T-helper 2 cell treated with Interferon-gamma antibody and Interleukin-4, amounts not matched to agents 5 μg/mL and 100 μg/mL, for 36 hours (primary cell): ENCODE results near the gene DTL.

Experiments
- DNase-seq: peaks from one replicate; pipeline ENCODE4 v3.0.0; 2021; ENCODE audit warnings: low spot score
- H3K27ac Mint-ChIP-seq: one replicate; pipeline ENCODE4 v1.8.0; 2021; ENCODE audit warnings: mild to moderate bottlenecking, mixed read lengths
- H3K27me3 Mint-ChIP-seq: one replicate; pipeline ENCODE4 v1.8.0; 2021; ENCODE audit warnings: low read depth, mixed read lengths
- H3K36me3 Mint-ChIP-seq: one replicate; pipeline ENCODE4 v1.8.0; 2021; ENCODE audit warnings: low read depth, mixed read lengths
- H3K4me1 Mint-ChIP-seq: one replicate; pipeline ENCODE4 v1.8.0; 2021; ENCODE audit warnings: low read depth, mixed read lengths
- H3K4me3 Mint-ChIP-seq: one replicate; pipeline ENCODE4 v1.8.0; 2022; ENCODE audit warnings: mild to moderate bottlenecking, moderate library complexity, mixed read lengths
- H3K9me3 Mint-ChIP-seq: one replicate; pipeline ENCODE4 v1.8.0; 2021; ENCODE audit warnings: mixed read lengths

The DTL gene

GRCh38 chr1:212091438-212092121 is 56.0 kb downstream of the DTL start:
- no peak for DNase-seq
- no peak overlapping the region for H3K4me3 Mint-ChIP-seq
- peaks cover 74% of the 10 kb centered on the region for H3K36me3 Mint-ChIP-seq
- H3K9me3 Mint-ChIP-seq: peaks cover 14% of the 10 kb centered on the region
- peaks cover 23% of the 10 kb centered on the region for H3K4me1 Mint-ChIP-seq
- no peak overlapping the region for H3K27ac Mint-ChIP-seq
- no peaks in the 10 kb centered on the region for H3K27me3 Mint-ChIP-seq

GRCh38 chr1:212097360-212097759 is 61.8 kb downstream of the DTL start:
- H3K27ac Mint-ChIP-seq: no peak overlapping the region

DNA sequence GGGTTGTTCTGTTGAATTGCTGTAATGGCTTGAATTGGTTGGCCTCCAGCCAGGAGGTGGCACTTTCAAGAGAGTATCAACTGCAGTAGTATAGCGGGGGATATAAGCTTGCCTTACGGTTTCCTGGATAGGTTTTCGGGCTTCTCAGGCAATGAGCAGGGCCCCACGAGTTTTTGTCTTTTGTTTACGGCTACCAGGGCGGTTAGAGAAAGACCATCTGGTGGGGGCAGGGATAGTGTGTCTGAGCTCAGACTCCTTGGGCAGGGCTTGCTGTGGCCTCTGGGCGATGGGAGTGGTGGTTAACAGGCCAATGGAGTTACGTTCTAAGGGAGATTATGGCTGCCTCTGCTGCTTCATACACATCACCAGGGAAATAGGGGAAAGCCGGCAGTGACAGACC is 62.8 kb downstream of the DTL start:
- peaks cover 88% of the 10 kb centered on the region for H3K36me3 Mint-ChIP-seq
- H3K27ac Mint-ChIP-seq: no peak overlapping the region
- peaks cover 26% of the 10 kb centered on the region for H3K4me1 Mint-ChIP-seq
- H3K27me3 Mint-ChIP-seq: no peaks in the 10 kb centered on the region
- no peak overlapping the region for H3K4me3 Mint-ChIP-seq
- H3K9me3 Mint-ChIP-seq: peaks cover 21% of the 10 kb centered on the region
- DNase-seq: no peak

More at GRCh38 chr1:212097360-212097759, 61.8 kb downstream of the DTL start:
- Mint-ChIP-seq H3K4me1 (peaks cover 26% of the 10 kb centered on the region), H3K27me3 (no peaks in the 10 kb centered on the region), H3K9me3 (peaks cover 21% of the 10 kb centered on the region), H3K4me3 (no peak overlapping the region), H3K36me3 (peaks cover 90% of the 10 kb centered on the region)
- DNase-seq: no peak

- Mint-ChIP-seq H3K27ac (peak overlapping the region; percentile 12), H3K27me3 (no peaks in the 10 kb centered on the region), H3K36me3 (peaks cover 86% of the 10 kb centered on the region), H3K4me1 (peaks cover 24% of the 10 kb centered on the region), H3K4me3 (no peak overlapping the region), H3K9me3 (peaks cover 21% of the 10 kb centered on the region)
- no peak for DNase-seq
Measured at GRCh38 chr1:212098771-212099170, 63.2 kb downstream of the DTL start.

- Mint-ChIP-seq H3K36me3 (peaks cover 79% of the 10 kb centered on the region), H3K27ac (no peak overlapping the region), H3K4me3 (no peak overlapping the region), H3K9me3 (peaks cover 13% of the 10 kb centered on the region), H3K27me3 (no peaks in the 10 kb centered on the region), H3K4me1 (peaks cover 18% of the 10 kb centered on the region)
- DNase-seq: no peak
Measured at GRCh38 chr1:212101251-212101650, 65.7 kb downstream of the DTL start.

GRCh38 chr1:212101735-212102134 is 66.2 kb downstream of the DTL start:
- Mint-ChIP-seq H3K27me3 (no peaks in the 10 kb centered on the region), H3K36me3 (peaks cover 76% of the 10 kb centered on the region), H3K4me1 (peaks cover 17% of the 10 kb centered on the region), H3K4me3 (no peak overlapping the region), H3K9me3 (peaks cover 11% of the 10 kb centered on the region), H3K27ac (no peak overlapping the region)
- DNase-seq: peak; percentile 24

DNA sequence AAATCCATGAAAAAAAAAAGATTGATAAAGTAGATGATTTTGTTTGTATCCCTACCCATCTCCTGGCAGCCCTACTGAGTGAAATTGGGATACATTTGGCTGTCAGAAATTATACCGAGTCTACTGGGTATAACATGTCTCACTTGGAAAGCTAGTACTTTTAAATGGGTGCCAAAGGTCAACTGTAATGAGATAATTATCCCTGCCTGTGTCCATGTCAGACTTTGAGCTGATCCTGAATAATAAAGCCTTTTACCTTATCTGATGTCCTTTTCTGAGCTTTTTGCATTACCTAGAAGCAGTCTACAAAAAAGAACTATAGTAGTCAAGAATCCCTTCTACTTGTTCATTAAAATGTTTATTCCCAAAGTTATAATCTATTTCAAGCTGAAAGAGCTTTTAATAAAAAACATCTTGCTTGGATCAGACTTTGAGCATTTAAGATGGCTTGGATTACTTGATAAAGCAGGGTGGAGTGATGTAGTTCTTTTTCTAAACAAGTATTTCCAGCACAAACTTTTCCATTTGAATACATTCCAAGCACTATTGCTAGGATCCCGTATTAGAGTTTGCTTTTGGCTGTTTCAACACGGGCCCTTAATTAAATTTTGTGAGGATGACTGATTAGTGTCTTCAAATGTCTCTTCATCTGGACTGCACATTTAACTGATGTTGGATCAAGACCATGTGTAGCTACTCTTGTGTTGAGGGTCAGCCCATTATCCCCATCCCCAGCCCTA is 69.2 kb downstream of the DTL start:
- no peak for DNase-seq
- no peak overlapping the region for H3K4me3 Mint-ChIP-seq
- no peak overlapping the region for H3K27ac Mint-ChIP-seq
- no peaks in the 10 kb centered on the region for H3K9me3 Mint-ChIP-seq
- no peaks in the 10 kb centered on the region for H3K27me3 Mint-ChIP-seq
- H3K4me1 Mint-ChIP-seq: peaks cover 24% of the 10 kb centered on the region
- H3K36me3 Mint-ChIP-seq: peaks cover 56% of the 10 kb centered on the region

GRCh38 chr1:212106286-212106792 is 70.8 kb downstream of the DTL start:
- no peak for DNase-seq
- Mint-ChIP-seq H3K36me3 (peaks cover 43% of the 10 kb centered on the region), H3K4me3 (no peak overlapping the region), H3K27ac (no peak overlapping the region), H3K9me3 (no peaks in the 10 kb centered on the region), H3K4me1 (peaks cover 20% of the 10 kb centered on the region), H3K27me3 (no peaks in the 10 kb centered on the region)

- H3K36me3 Mint-ChIP-seq: peaks cover 32% of the 10 kb centered on the region
- H3K4me3 Mint-ChIP-seq: no peak overlapping the region
- no peak overlapping the region for H3K27ac Mint-ChIP-seq
- H3K9me3 Mint-ChIP-seq: no peaks in the 10 kb centered on the region
- DNase-seq: no peak
- no peaks in the 10 kb centered on the region for H3K27me3 Mint-ChIP-seq
- peaks cover 12% of the 10 kb centered on the region for H3K4me1 Mint-ChIP-seq
Measured at GRCh38 chr1:212107481-212107880, 71.9 kb downstream of the DTL start.

DNA sequence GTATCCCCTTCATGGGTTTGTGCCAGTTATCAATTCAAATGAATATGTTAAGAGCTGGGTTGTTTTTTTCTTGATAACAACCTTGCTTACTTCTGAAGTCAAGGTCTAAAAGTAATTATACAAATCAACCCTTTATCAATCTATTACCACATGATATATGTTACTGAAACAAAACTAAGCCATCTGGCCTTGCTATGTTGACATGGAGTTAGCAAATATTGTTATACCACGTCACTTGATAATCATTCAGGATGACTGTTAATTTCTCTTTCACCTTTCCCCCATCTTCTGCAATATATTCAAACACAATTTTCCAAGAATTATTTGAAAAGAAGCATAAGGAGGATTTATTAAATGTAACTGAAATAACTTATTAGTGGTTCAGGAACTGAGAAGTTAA is 72.6 kb downstream of the DTL start:
- peaks cover 12% of the 10 kb centered on the region for H3K4me1 Mint-ChIP-seq
- no peak for DNase-seq
- no peaks in the 10 kb centered on the region for H3K9me3 Mint-ChIP-seq
- no peak overlapping the region for H3K27ac Mint-ChIP-seq
- no peaks in the 10 kb centered on the region for H3K27me3 Mint-ChIP-seq
- H3K4me3 Mint-ChIP-seq: no peak overlapping the region
- peaks cover 26% of the 10 kb centered on the region for H3K36me3 Mint-ChIP-seq

DNA sequence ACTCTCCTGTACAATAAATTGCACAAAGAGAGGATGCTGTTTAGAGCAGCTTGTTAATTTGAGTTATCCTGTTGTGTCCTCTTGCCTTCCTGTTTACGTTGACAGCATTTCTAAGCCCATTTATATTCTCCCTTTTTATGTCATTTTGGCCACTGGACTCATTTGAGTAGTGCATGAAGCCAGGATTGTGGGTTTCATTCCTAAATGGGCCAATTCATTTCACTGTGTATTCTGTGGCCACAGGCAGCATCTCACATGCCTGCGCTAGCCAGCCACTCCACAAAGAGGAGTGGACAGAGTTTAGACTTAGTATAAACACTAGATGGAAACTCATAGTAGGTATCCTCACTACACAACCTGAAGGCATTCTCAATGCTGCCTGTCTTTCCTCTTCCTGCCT is 73.4 kb downstream of the DTL start:
- no peaks in the 10 kb centered on the region for H3K27me3 Mint-ChIP-seq
- H3K4me1 Mint-ChIP-seq: peaks cover 12% of the 10 kb centered on the region
- no peak overlapping the region for H3K4me3 Mint-ChIP-seq
- no peaks in the 10 kb centered on the region for H3K9me3 Mint-ChIP-seq
- no peak overlapping the region for H3K27ac Mint-ChIP-seq
- no peak for DNase-seq
- H3K36me3 Mint-ChIP-seq: peaks cover 21% of the 10 kb centered on the region

- Mint-ChIP-seq H3K36me3 (peaks cover 16% of the 10 kb centered on the region), H3K9me3 (no peaks in the 10 kb centered on the region), H3K27ac (no peak overlapping the region), H3K4me3 (no peak overlapping the region), H3K27me3 (no peaks in the 10 kb centered on the region), H3K4me1 (peaks cover 10% of the 10 kb centered on the region)
- no peak for DNase-seq
Measured at GRCh38 chr1:212109728-212110127, 74.2 kb downstream of the DTL start.

DNA sequence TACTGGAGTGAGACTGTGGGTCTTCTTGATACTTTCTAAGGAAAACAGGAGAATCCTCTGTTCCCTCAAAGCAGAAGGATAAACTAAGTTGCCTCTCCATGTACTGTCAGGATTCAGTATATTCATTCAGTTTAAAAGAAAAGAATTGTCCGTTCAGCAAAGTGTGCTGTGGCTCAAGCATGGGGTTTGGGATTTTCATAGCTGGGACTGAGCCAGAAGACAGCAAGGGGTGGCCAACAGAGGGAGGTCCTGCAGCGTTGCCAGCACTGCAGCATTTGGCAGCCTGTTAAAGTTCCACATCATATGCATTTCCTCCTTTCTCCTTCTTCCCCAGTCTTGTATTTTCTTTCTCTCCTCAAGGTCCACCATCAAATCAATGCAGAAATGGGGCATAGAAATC is 75.1 kb downstream of the DTL start:
- Mint-ChIP-seq H3K9me3 (no peaks in the 10 kb centered on the region), H3K36me3 (peaks cover 14% of the 10 kb centered on the region), H3K27me3 (no peaks in the 10 kb centered on the region), H3K4me3 (no peak overlapping the region), H3K4me1 (peaks cover 10% of the 10 kb centered on the region), H3K27ac (no peak overlapping the region)
- DNase-seq: no peak

- Mint-ChIP-seq H3K27me3 (no peaks in the 10 kb centered on the region), H3K27ac (no peak overlapping the region), H3K4me1 (peaks cover 7% of the 10 kb centered on the region), H3K4me3 (no peak overlapping the region), H3K36me3 (peaks cover 12% of the 10 kb centered on the region), H3K9me3 (no peaks in the 10 kb centered on the region)
- DNase-seq: no peak
Measured at GRCh38 chr1:212111536-212111935, 76.0 kb downstream of the DTL start.
